GM21528 (cell line): ENCODE results near the gene TAPT1.
"Not testable (repeated sequence)": the region's sequence is repeated elsewhere in the genome, so short reads cannot be mapped to it uniquely, and the experiment has no call there.

Experiments used
- ATAC-seq: cut with Tn5 transposase; IDR thresholded peaks from one replicate; pipeline ENCODE4 v1.9.1; 2021; ENCODE audit warnings: mild to moderate bottlenecking, moderate library complexity; ENCODE audit not compliant: unreplicated experiment, low FRiP score

The TAPT1 gene

GRCh38 chr4:16218950-16219349, 7.3 kb downstream of the TAPT1 start:
- no peak for ATAC-seq

- ATAC-seq: peak; percentile 72
These were observed 8.8 kb downstream of the TAPT1 start for GRCh38 chr4:16217300-16218051.

GRCh38 chr4:16213121-16213520, 13.2 kb downstream of the TAPT1 start:
- no peak for ATAC-seq

- no peak for ATAC-seq
These were observed 14.0 kb downstream of the TAPT1 start for GRCh38 chr4:16212138-16212782.

- no peak for ATAC-seq
These were observed 18.9 kb downstream of the TAPT1 start for GRCh38 chr4:16207409-16207808.

GRCh38 chr4:16206848-16207247, 19.4 kb downstream of the TAPT1 start:
- no peak for ATAC-seq

- no peak for ATAC-seq
These were observed 20.0 kb downstream of the TAPT1 start for GRCh38 chr4:16206301-16206700.

GRCh38 chr4:16205298-16206164, 20.7 kb downstream of the TAPT1 start:
- ATAC-seq: peak; percentile 85

GRCh38 chr4:16204505-16204904, 21.8 kb downstream of the TAPT1 start:
- no peak for ATAC-seq

GRCh38 chr4:16203083-16203482, 23.2 kb downstream of the TAPT1 start:
- no peak for ATAC-seq

GRCh38 chr4:16202598-16202997, 23.7 kb downstream of the TAPT1 start:
- ATAC-seq: no peak

- no peak for ATAC-seq
These were observed 27.2 kb downstream of the TAPT1 start for GRCh38 chr4:16199093-16199492.

GRCh38 chr4:16197876-16198665, 28.2 kb downstream of the TAPT1 start:
- no peak for ATAC-seq

- ATAC-seq: peak; percentile 76
These were observed 29.5 kb downstream of the TAPT1 start for GRCh38 chr4:16196482-16197393.

GRCh38 chr4:16195209-16195608, 31.1 kb downstream of the TAPT1 start:
- no peak for ATAC-seq

GRCh38 chr4:16194798-16195197, 31.5 kb downstream of the TAPT1 start:
- not testable (repeated sequence) for ATAC-seq

GRCh38 chr4:16194214-16194613, 32.1 kb downstream of the TAPT1 start:
- ATAC-seq: no peak

- no peak for ATAC-seq
These were observed 33.4 kb downstream of the TAPT1 start for GRCh38 chr4:16192631-16193518.
